ENCODE results near the gene PKN3. TPM values are rescaled to one million over a fixed set of nuclear protein-coding genes. Genes with fewer than 3 reads are reported as not detected.

PKN3 gene
- total RNA-seq, 1 donor from 2014 or later, result 16.5 TPM

DNA sequence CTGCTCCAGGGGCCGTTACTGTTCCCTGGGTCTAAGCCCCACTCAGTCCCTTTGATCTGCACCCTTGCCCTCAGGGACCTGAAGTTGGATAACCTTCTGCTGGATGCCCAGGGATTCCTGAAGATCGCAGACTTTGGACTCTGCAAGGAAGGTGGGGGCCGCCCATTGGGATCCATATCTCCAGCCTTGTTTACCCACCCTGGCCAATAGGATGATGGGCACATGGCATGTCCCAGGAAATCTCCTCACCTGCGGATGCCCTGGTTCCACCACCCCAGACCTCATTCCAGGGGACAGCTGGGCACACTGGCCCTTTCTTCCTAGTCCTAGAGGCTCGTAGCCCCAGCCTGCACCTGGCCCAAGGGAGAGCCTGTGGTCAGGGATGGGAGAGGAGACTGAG, 16.2 kb downstream of the PKN3 start:
- H3K4me3 ChIP-seq (ENCODE audit: low read depth, low read length), result no peak overlapping the region
- no peak for DNase-seq (ENCODE audit: low read depth)
- TF ChIP-seq, protein P1, sequence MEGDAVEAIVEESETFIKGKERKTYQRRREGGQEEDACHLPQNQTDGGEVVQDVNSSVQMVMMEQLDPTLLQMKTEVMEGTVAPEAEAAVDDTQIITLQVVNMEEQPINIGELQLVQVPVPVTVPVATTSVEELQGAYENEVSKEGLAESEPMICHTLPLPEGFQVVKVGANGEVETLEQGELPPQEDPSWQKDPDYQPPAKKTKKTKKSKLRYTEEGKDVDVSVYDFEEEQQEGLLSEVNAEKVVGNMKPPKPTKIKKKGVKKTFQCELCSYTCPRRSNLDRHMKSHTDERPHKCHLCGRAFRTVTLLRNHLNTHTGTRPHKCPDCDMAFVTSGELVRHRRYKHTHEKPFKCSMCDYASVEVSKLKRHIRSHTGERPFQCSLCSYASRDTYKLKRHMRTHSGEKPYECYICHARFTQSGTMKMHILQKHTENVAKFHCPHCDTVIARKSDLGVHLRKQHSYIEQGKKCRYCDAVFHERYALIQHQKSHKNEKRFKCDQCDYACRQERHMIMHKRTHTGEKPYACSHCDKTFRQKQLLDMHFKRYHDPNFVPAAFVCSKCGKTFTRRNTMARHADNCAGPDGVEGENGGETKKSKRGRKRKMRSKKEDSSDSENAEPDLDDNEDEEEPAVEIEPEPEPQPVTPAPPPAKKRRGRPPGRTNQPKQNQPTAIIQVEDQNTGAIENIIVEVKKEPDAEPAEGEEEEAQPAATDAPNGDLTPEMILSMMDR (conservative IDR thresholded peaks at IDR 0.05; ENCODE audit: low read depth, low read length), result no peak

GRCh38 chr9:128719919-128720605, 17.8 kb downstream of the PKN3 start:
- TF ChIP-seq, protein P1 (conservative IDR thresholded peaks at IDR 0.05; ENCODE audit: low read depth, low read length), result no peak
- H3K4me3 ChIP-seq (ENCODE audit: low read depth, low read length), result no peak overlapping the region
- DNase-seq (ENCODE audit: low read depth), result no peak

DNA sequence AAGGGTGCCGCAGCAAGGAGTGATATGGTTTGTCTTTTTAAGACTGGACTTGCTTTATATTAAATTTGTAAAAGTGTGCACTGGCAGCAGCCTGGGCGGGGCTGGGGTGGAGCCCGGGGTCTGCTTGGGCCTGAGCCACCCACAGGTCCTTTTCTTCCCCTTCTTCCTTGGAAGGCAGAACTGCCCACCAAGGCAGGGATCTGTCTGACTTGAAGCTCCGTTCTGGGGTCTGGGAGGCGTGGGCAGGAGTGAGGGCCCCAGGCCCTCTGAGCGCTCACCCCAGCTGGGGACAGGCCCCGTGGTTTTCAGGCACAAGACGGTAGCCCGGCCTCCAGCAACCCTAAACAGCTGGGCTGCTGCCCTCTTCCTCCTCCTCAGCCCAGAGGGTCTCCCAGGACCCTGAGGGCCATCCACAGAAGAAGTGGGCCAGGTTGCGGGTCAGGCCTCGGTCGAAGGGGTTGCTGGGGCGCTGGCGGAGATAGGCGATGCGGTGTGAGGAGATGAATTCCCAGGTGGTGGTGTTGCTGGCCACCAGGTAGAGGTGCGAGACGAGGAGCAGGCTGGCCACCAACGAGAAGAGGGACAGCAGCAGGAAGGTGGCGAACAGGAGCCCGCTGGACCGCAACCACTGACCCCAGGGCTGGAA, 18.7 kb downstream of the PKN3 start:
- no peak for DNase-seq (ENCODE audit: low read depth)
- TF ChIP-seq, protein P1 (conservative IDR thresholded peaks at IDR 0.05; ENCODE audit: low read depth, low read length), result no peak
- H3K4me3 ChIP-seq (ENCODE audit: low read depth, low read length), result no peak overlapping the region

DNA sequence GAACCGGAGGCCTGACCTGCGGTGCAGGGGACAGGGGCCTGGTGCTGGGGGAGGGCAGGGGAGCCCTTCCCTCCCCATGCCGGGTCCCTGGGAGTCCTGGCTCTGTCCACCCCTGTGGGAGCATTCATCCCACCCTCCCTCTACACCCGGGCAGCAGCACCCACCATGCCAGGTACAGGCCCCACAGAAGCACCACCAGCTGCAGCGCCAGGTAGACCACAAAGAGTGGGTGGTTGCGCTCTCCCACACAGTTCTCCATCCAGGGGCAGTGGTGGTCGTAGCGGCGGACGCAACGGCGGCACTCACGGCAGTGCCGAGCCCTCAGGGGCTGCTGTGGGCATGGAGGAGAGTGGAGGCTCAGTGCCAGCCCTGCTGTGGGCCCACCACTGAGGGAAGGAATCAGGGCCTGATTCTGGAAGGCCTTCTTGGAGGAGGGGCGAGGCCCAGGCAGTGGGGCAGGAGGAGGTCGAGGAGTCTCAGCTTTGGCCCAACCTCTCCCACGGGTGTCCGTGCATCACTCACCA, 19.2 kb downstream of the PKN3 start:
- DNase-seq (ENCODE audit: low read depth), result no peak
- H3K4me3 ChIP-seq (ENCODE audit: low read depth, low read length), result no peak overlapping the region
- TF ChIP-seq, protein P1 (conservative IDR thresholded peaks at IDR 0.05; ENCODE audit: low read depth, low read length), result no peak

DNA sequence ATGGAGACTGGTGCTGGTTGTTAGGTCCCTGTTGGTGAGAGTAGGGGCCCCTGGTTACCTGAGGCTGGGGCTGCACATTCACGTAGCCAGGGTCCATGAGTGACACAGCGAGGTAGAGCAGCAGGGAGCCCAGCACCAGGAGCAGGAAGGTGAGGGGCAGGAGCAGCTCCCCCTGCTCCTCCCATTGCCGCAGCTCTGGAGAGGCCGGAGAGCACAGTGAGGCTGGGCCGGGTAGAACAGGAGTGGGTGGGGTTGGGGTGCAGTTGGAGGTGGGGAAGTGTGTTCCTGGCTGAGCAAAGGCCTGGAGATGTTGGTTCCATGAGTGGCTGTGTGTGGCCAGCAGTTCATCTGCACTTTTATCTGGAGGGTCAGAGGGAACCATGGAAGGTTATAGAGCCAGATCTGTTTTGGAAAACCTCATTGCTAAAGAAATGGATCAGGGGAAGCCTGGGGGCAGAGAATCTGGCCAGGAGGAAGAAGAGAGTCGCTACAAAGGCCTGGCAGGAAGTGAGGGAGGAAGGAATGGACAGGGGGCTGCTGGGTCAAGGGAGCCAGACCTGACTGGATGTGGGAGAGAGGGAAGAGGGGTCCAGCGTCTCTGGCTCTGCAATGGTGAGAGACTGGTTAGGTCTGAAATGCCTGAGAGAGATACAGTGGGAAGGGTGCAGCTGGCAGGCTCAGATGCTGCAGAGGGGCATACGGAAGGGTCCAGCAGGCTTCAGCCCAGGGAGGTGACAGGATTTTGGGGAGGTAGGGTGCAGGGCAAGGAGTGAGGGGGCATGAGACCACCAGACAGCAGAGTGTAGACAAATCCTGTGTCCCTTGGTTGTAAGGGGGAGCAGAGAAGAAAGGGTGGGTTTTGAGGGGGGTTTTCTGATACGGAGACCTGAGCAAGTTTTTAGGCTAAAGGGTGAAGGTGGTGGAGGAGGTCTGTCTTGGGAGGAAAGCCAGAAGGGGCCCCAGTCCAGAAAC, 20.4 kb downstream of the PKN3 start:
- DNase-seq (ENCODE audit: low read depth), result no peak
- TF ChIP-seq, protein P1 (conservative IDR thresholded peaks at IDR 0.05; ENCODE audit: low read depth, low read length), result no peak
- H3K4me3 ChIP-seq (ENCODE audit: low read depth, low read length), result peak overlapping the region; percentile 96

- TF ChIP-seq, protein P1 (conservative IDR thresholded peaks at IDR 0.05; ENCODE audit: low read depth, low read length), result no peak
Measured at GRCh38 chr9:128723352-128723865, 21.1 kb downstream of the PKN3 start.

More at GRCh38 chr9:128723352-128723865, 21.1 kb downstream of the PKN3 start:
- peak overlapping the region; percentile 96 for H3K4me3 ChIP-seq (ENCODE audit: low read depth, low read length)
- no peak for DNase-seq (ENCODE audit: low read depth)

All from epithelial cell of proximal tubule (primary cell).